NOMO-1 treated with DMSO at 0.1 percent for 48 hours (cell line): ENCODE measurements around the gene BARX1.

Source experiments
- DNase-seq: peaks from one replicate; lab custom pipeline; 2025; ENCODE audit not compliant: unreplicated experiment; lab: John Stamatoyannopoulos, UW

Gene BARX1

DNA sequence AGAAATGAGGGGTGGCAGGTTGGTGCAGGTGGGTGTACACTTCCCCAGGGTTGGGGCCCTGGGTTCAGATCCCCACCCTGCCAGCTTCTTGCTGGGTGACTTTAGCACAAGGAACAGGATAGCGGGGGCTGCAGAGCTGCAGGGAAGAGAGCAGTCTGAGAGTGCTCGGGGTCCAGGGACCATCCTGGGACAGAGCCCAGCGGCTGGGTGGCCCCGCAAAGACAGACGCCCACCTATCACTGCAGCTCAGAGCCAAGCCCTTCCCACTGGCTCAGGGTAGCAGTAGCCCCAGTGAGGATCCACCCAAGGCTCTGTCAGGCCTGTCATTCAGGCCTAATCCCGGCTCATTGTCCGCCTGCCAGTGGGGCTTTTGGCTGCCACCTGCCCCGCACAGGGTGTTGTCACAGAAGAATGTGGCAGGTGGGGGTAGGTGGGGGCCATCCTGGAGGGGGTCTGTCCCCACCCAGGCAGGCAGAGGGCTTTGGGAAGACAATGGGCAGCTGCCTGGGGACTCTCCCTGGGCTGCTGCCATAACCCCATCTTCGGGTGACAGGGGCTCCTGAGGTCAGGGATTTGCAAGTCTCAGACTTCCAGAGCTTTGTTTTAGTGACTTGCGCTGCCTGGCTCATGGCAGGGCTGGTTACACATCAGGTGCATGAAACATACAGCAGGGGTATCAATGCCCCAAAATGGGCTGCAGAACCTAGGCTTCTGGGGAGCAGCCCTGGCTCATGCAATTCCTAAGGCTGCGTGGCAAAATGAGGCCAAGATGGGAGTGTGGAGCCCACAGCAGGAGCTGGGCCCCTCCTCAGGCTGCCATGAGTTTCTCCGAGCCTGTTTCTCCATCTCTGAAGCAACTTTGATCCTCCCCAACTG is 52.1 kb downstream of the BARX1 start:
- DNase-seq = no peak

DNA sequence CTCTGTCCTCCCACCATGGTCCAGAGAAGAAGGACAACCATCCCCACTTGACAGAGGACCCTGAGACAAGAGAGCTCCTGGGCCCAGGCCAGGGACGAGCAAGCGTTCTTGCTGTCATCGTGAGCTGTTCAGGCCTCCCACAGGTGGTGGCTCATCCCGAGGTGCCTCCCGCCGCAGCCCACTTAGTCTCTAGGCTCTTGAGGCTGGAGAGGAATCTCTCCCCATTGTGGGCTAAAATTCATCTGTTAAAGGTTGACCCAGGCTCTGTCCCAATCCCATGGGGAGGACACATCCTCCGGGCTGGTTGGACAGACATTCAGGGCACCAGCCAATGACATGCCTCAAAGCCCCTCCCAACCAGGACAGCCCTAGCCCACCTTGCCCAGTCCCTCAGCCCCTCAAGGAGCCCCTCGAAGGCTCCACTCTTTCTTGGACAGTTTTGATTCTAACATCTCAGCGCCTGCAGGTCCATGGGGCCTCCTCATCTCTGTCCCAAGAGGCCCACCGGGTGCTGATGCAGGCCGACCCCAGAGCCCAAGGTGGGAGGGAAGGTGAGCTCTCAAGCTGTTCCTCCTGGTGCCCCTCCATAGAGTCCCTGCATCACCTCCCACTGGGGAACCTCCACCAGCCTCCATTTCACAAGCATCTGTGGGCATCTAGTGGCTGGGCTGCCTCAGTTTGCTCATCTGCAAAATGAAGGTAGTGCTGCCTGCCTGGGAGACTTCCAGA is 52.9 kb downstream of the BARX1 start:
- DNase-seq = no peak
